HepG2 (cell line): Measurements from ENCODE around the gene MAGI1. TPM values are rescaled to one million over a fixed set of nuclear protein-coding genes. Genes with fewer than 3 reads are reported as not detected.

Source experiments
- ATAC-seq: fragments of 200-7000 bp; cut with Tn5 transposase; 3 replicates; pipeline ENCODE4 v1.9.1; 2020; ENCODE audit warnings: mild to moderate bottlenecking, moderate library complexity
- BruUV-seq: library from RNA; stranded (reverse); fragments of 400-500 nt; replicated peaks from 2 replicates; lab custom pipeline; 2021; lab: Mats Ljungman, UMichigan
- CTCF ChIA-PET: fragments of 300-600 bp; formaldehyde crosslinking; extraction: SDS; loops from one replicate; lab custom pipeline; 2021; ENCODE audit warnings: low total read pairs, inconsistent platforms, low intra/inter-chr PET ratio; lab: Yijun Ruan, JAX
- POLR2A ChIA-PET: fragments of 350-600 bp; sonication (Branson Sonifier 250); formaldehyde crosslinking; loops from one replicate; lab custom pipeline; 2020; ENCODE audit warnings: antibody characterized with exemption, inconsistent platforms; lab: Yijun Ruan, JAX
- DNase-seq: peaks from one replicate; pipeline ENCODE4 v3.0.0-alpha.2; 2015; ENCODE audit warnings: low spot score
- FAIRE-seq: peaks from 3 replicates; lab custom pipeline; 2011; peaks lifted over from hg19 to GRCh38; lab: Jason Lieb, UNC
- H2AFZ ChIP-seq: one replicate; pipeline ENCODE4 v1.6.1; 2011; ENCODE audit warnings: low read length, inconsistent platforms
- H3K27ac ChIP-seq: fragments of 300-600 bp; 3 replicates; pipeline ENCODE4 v1.8.0; 2011; ENCODE audit warnings: mixed run types, mild to moderate bottlenecking, mixed read lengths, low read length, inconsistent platforms; ENCODE audit not compliant: insufficient read depth; ENCODE audit errors: extremely low read length
- H3K27me3 ChIP-seq, 2 experiments: fragments of 200-600 bp in 1 of 2; 2 replicates in 1 of 2; 3 replicates in 1 of 2; pipeline versions ENCODE4 v1.6.0 to v1.8.0; 2011; ENCODE audit warnings: low read length in 2 of 2, mild to moderate bottlenecking in 2 of 2, moderate library complexity in 2 of 2, inconsistent platforms in 1 of 2; ENCODE audit not compliant: insufficient read depth in 2 of 2, control insufficient read depth in 1 of 2
- H3K36me3 ChIP-seq, 2 experiments: fragments of 200-600 bp in 1 of 2; replicated peaks in 1 of 2; 2 replicates in 1 of 2; 3 replicates in 1 of 2; pipeline versions ENCODE4 v1.5.1 to v1.8.0; 2011; ENCODE audit warnings: low read length in 2 of 2, inconsistent platforms in 1 of 2; ENCODE audit not compliant: insufficient read depth in 2 of 2, control insufficient read depth in 1 of 2
- H3K4me1 ChIP-seq: 2 replicates; pipeline ENCODE4 v1.5.1; 2012; ENCODE audit warnings: low read length, inconsistent platforms; ENCODE audit not compliant: insufficient read depth
- H3K4me2 ChIP-seq: 2 replicates; pipeline ENCODE4 v1.6.0; 2011; ENCODE audit warnings: low read depth, low read length, inconsistent platforms
- H3K4me3 ChIP-seq, 3 experiments: fragments of 200-600 bp in 1 of 3; sonication (generic), shearing (Covaris generic) in 1 of 3; replicated peaks in 1 of 3; 2 replicates each; pipeline ENCODE4 v1.5.1; 2011 to 2016; ENCODE audit warnings: low read length in 3 of 3, inconsistent platforms in 2 of 3, low read depth in 2 of 3, mild to moderate bottlenecking in 2 of 3, control low read depth in 1 of 3, mixed read lengths in 1 of 3; ENCODE audit not compliant: insufficient read depth in 1 of 3
- H3K79me2 ChIP-seq: one replicate; pipeline ENCODE4 v1.6.1; 2011; ENCODE audit warnings: low read length, inconsistent platforms; ENCODE audit not compliant: insufficient read depth
- H3K9ac ChIP-seq: 2 replicates; pipeline ENCODE4 v1.6.0; 2011; ENCODE audit warnings: mild to moderate bottlenecking, low read depth, low read length, inconsistent platforms; ENCODE audit not compliant: insufficient read depth
- H3K9me3 ChIP-seq: 2 replicates; pipeline ENCODE4 v1.5.1; 2012; ENCODE audit warnings: mild to moderate bottlenecking, low read length
- H4K20me1 ChIP-seq: 2 replicates; pipeline ENCODE4 v1.6.0; 2011; ENCODE audit warnings: inconsistent platforms, mild to moderate bottlenecking, low read length, moderate library complexity; ENCODE audit not compliant: insufficient read depth
- ATRX ChIP-seq: sonication (generic); formaldehyde crosslinking; IDR thresholded peaks from 2 replicates; pipeline ENCODE4 v1.4.0; 2020; ENCODE audit warnings: missing genetic modification reagents, borderline replicate concordance
- DMAP1 ChIP-seq: IDR thresholded peaks from 2 replicates; pipeline ENCODE4 v1.6.1; 2016
- FOXA1 ChIP-seq, 2 experiments: fragments of 450-650 bp in 1 of 2; sonication (generic) in 1 of 2; formaldehyde crosslinking in 1 of 2; IDR thresholded peaks; 2 replicates each; pipeline versions ENCODE4 v1.4.0 to v1.6.1; 2016 to 2020; ENCODE audit warnings: missing genetic modification reagents in 1 of 2
- RAD21 ChIP-seq: fragments of 450-650 bp; formaldehyde crosslinking; IDR thresholded peaks from 2 replicates; pipeline ENCODE4 v1.5.0; 2020; ENCODE audit warnings: mild to moderate bottlenecking
- SMC3 ChIP-seq: IDR thresholded peaks from 2 replicates; pipeline ENCODE4 v1.6.1; 2011; ENCODE audit warnings: low read length, improper control_type of control experiment
- STAG1 ChIP-seq: sonication (generic); formaldehyde crosslinking; IDR thresholded peaks from 2 replicates; pipeline ENCODE4 v1.4.0; 2020; ENCODE audit warnings: missing genetic modification reagents
- ZNF660 ChIP-seq: sonication (generic); formaldehyde crosslinking; IDR thresholded peaks from 2 replicates; pipeline ENCODE4 v1.5.1; 2020; ENCODE audit warnings: mild to moderate bottlenecking, low read depth, missing genetic modification reagents, borderline replicate concordance
- WGBS: methylation state at CpG from one replicate; pipeline ENCODE4 v1.1.6; 2017; ENCODE audit warnings: low lambda C conversion rate; 5-methylcytosine and 5-hydroxymethylcytosine counted together
- in situ Hi-C: cut with HindIII; loops from 2 replicates; pipeline ENCODE4 v1.10.0; 2017; ENCODE audit warnings: low pct_unique_long_range_greater_than_20kb; ENCODE audit not compliant: extremely low pct_ligation_motif_present
- intact Hi-C: fragments of 100-400 bp; cut with micrococcal nuclease; formaldehyde crosslinking; loops from one replicate; pipeline ENCODE4 v1.10.0; 2022; ENCODE audit not compliant: unreplicated experiment
- polyA plus RNA-seq, 8 experiments: library from polyadenylated mRNA; depleted of rRNA in 3 of 8; stranded (reverse) in 7 of 8; unstranded in 1 of 8; fragments of >200 nt; fragmentation: Illumina TruSeq in 4 of 8; extraction: Trizol in 4 of 8; gene quantifications; 2 replicates each; pipeline versions ENCODE4 v1.2.1 to v1.2.3, GENCODE V29; 2011 to 2016; ENCODE audit warnings: low read depth in 4 of 8, missing spikeins in 1 of 8, mixed read lengths in 1 of 8; ENCODE audit not compliant: insufficient read depth in 1 of 8
- total RNA-seq, 5 experiments: library from RNA; depleted of rRNA; stranded (reverse); fragments of >200 nt; fragmentation: Illumina TruSeq; extraction: Trizol; gene quantifications; 2 replicates each; pipeline ENCODE4 v1.2.3, GENCODE V29; 2016; ENCODE audit warnings: low read depth in 1 of 5
- TF ChIP-seq, protein P1 (sequence below): sonication (generic); formaldehyde crosslinking; conservative IDR thresholded peaks from 2 replicates; pipeline ENCODE4 v1.4.0; 2020; ENCODE audit warnings: missing genetic modification reagents
- TF ChIP-seq, protein P2 (sequence below): IDR thresholded peaks from 2 replicates; pipeline ENCODE4 v1.6.1; 2012; ENCODE audit warnings: low read depth, low read length, improper control_type of control experiment
- TF ChIP-seq, protein P3 (sequence below): sonication (generic); formaldehyde crosslinking; IDR thresholded peaks from 2 replicates; pipeline ENCODE4 v1.5.0; 2020; ENCODE audit warnings: missing genetic modification reagents
- TF ChIP-seq, protein P4 (sequence below): sonication (generic); formaldehyde crosslinking; IDR thresholded peaks from 2 replicates; pipeline ENCODE4 v1.5.0; 2020; ENCODE audit warnings: mild to moderate bottlenecking, missing genetic modification reagents, moderate library complexity

MAGI1 gene
- total and polyA plus RNA-seq, 2 of the 13 experiments (the other 11 are each of a cell fraction or from before 2014, with no cell fraction given): 22.2 to 26.0 TPM

DNA sequence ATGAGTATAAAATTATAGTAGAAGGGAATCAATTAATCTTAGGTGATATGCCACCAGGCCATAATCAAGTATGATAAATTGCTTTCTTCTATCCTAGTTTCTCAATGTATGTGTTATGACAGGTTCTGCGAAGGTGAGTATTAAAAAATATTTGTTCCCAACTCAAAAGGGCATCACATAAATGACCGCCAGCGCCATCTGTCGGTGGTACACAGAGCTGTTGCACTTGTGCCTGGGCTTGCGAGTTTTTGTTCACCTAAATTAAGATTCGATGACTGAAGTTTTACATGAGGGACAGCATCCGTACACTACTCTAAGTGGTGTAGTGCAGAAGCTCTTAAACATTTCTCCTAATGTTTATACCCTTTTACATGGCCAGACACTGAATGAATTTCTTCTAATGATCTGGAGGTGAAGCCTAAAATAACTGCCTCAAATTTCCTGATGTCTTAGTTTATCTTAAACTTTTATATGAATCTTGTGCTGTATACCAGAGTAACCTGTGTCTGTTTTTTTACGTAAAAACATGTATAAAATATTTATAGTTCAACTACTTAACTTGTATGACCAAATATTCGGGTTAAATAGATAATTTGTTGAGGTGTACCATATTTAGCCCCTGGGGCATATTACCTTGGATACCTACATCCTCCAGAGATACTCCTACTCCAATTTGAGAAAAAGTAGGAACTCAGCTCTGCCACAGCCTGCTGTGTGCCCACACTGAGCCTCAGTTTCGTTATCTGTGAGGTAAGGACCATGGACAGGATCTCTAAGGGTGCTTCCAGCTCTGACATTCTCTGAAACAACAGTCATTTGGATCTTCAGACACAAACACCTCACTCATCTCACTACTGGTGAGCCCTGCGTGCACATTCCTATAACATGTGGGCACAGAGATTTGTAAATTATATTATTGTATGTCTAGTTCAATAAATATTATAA, 365.6 kb downstream of the MAGI1 start:
- FAIRE-seq (no peak), ATAC-seq (peak; percentile 44; the same call in 1 of the 3 replicates), DNase-seq (peak; percentile 25)
- Histone ChIP-seq H3K79me2 (peaks cover 20% of the 10 kb centered on the region), H3K36me3 (no peaks in the 10 kb centered on the region), H3K4me3 (no peak overlapping the region), H3K9me3 (no peaks in the 10 kb centered on the region), H4K20me1 (peaks cover 51% of the 10 kb centered on the region), H3K27ac (no peak overlapping the region), H3K4me2 (no peak overlapping the region), H3K27me3 (no peaks in the 10 kb centered on the region), H2AFZ (no peak overlapping the region), H3K4me1 (peaks cover 41% of the 10 kb centered on the region), H3K9ac (no peak overlapping the region)
- BruUV-seq: no TSS peak
- intact Hi-C loops: loop anchor here (2.0 kb wide), 1 partner anchor 234 kb away; no protein-coding TSS in a partner anchor
- in situ Hi-C loops: no loop called here
- ChIA-PET POLR2A (no interaction called here), CTCF (no interaction called here)
- WGBS: 69% methylated on average over 11 of the region's 11 CpGs
- TF ChIP-seq SMC3: peak; percentile 49; the same call in 1 of the 2 replicates
- no peak for TF ChIP-seq FOXA1 (IDR thresholded peaks at IDR 0.05)
- TF ChIP-seq FOXA1 (CRISPR knock-in tag; IDR thresholded peaks at IDR 0.05): 0 out of 2 replicates have a peak, but pooled peaks have one; percentile 11
- no peak for TF ChIP-seq ATRX (CRISPR knock-in tag)
- TF ChIP-seq, protein P1, sequence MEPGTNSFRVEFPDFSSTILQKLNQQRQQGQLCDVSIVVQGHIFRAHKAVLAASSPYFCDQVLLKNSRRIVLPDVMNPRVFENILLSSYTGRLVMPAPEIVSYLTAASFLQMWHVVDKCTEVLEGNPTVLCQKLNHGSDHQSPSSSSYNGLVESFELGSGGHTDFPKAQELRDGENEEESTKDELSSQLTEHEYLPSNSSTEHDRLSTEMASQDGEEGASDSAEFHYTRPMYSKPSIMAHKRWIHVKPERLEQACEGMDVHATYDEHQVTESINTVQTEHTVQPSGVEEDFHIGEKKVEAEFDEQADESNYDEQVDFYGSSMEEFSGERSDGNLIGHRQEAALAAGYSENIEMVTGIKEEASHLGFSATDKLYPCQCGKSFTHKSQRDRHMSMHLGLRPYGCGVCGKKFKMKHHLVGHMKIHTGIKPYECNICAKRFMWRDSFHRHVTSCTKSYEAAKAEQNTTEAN: 0 out of 2 replicates have a peak, but pooled peaks have one; percentile 20
- 0 out of 2 replicates have a peak, but pooled peaks have one; percentile 17 for TF ChIP-seq RAD21 (CRISPR knock-in tag)
- TF ChIP-seq STAG1 (CRISPR knock-in tag): peak; percentile 53
- no peak for TF ChIP-seq DMAP1 (CRISPR knock-in tag)
- TF ChIP-seq, protein P2, sequence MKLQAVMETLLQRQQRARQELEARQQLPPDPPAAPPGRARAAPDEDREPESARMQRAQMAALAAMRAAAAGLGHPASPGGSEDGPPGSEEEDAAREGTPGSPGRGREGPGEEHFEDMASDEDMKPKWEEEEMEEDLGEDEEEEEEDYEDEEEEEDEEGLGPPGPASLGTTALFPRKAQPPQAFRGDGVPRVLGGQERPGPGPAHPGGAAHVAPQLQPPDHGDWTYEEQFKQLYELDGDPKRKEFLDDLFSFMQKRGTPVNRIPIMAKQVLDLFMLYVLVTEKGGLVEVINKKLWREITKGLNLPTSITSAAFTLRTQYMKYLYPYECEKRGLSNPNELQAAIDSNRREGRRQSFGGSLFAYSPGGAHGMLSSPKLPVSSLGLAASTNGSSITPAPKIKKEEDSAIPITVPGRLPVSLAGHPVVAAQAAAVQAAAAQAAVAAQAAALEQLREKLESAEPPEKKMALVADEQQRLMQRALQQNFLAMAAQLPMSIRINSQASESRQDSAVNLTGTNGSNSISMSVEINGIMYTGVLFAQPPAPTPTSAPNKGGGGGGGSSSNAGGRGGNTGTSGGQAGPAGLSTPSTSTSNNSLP: peak; percentile 36; the same call in 1 of the 2 replicates
- TF ChIP-seq, protein P3, sequence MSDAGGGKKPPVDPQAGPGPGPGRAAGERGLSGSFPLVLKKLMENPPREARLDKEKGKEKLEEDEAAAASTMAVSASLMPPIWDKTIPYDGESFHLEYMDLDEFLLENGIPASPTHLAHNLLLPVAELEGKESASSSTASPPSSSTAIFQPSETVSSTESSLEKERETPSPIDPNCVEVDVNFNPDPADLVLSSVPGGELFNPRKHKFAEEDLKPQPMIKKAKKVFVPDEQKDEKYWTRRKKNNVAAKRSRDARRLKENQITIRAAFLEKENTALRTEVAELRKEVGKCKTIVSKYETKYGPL: no peak
- TF ChIP-seq, protein P4, sequence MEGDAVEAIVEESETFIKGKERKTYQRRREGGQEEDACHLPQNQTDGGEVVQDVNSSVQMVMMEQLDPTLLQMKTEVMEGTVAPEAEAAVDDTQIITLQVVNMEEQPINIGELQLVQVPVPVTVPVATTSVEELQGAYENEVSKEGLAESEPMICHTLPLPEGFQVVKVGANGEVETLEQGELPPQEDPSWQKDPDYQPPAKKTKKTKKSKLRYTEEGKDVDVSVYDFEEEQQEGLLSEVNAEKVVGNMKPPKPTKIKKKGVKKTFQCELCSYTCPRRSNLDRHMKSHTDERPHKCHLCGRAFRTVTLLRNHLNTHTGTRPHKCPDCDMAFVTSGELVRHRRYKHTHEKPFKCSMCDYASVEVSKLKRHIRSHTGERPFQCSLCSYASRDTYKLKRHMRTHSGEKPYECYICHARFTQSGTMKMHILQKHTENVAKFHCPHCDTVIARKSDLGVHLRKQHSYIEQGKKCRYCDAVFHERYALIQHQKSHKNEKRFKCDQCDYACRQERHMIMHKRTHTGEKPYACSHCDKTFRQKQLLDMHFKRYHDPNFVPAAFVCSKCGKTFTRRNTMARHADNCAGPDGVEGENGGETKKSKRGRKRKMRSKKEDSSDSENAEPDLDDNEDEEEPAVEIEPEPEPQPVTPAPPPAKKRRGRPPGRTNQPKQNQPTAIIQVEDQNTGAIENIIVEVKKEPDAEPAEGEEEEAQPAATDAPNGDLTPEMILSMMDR (CRISPR knock-in tag): peak; percentile 66
- no peak for TF ChIP-seq ZNF660
